Activated CD4-positive, alpha-beta T cell treated with anti-CD3 and anti-CD28 coated beads for 4 hours (primary cell): ENCODE measurements around the gene TMEM135.

Experiments used
- DNase-seq, 2 donors: peaks; one replicate each; pipeline ENCODE4 v3.0.0-alpha.2; 2020

TMEM135 gene

GRCh38 chr11:87201376-87201775 is 163.6 kb downstream of the TMEM135 start:
- DNase-seq = no peak

GRCh38 chr11:87203907-87204602 is 166.3 kb downstream of the TMEM135 start:
- no peak for DNase-seq

GRCh38 chr11:87212891-87213290 is 175.2 kb downstream of the TMEM135 start:
- no peak for DNase-seq

- no peak for DNase-seq
Observed at GRCh38 chr11:87213444-87213843, 175.7 kb downstream of the TMEM135 start.

DNA sequence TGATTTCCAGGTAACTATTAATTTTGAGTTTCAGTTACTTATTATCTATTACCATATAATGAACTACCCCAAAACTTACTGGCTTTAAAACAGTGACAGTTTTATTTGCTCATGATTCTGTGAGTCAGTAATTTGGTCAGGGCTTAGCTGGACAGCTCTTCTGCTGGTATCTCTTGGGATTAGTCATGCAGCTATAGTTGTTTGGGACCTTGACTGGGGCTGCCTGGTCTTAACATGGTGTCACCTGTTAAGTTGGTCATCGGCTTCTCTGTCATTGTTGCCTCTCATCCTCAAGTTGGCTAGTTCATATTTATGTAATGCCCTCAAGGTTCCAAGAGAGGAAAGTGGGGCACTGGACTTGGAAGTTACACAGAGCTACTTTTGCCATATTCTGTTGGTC is 177.5 kb downstream of the TMEM135 start:
- DNase-seq = no peak

- DNase-seq = no peak
Observed at GRCh38 chr11:87219266-87219665, 181.5 kb downstream of the TMEM135 start.

- no peak for DNase-seq
Observed at GRCh38 chr11:87223816-87224215, 186.1 kb downstream of the TMEM135 start.

DNA sequence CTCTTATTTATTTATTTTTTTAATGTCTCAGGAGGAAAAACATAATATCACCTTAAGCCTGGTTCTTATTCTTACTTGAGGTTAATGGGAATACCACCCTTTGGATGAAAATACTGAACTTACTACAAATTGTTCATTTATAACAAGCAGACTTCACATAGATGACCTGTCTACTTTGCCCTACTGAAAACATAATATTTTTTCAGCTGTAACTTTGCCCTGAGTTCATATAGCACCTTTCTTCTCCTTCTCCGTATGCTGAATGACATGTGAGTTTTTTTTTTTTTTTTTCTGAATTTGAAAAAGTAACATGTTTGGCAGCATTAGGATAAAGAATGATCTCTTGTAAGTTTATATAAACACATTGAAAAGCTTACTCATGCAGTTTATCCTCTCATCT is 186.8 kb downstream of the TMEM135 start:
- DNase-seq = no peak

DNA sequence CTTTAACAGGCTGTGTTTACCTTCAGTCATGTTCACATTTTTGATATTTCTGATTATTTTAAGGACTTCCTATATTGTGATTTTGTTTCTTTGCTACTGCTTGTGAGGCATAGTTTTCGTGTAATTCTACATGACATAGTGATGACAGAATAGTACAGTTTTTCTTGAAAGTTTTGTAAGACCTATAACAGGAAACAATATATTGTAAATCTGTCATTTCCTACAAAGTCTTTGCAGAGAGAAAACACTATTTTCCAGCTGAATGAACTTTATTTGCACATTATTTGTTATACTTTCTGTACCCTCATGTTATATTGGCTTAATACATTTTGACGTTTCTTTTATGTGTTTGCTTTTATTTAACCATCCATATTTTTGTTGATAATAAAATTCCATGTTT is 191.1 kb downstream of the TMEM135 start:
- DNase-seq = no peak

DNA sequence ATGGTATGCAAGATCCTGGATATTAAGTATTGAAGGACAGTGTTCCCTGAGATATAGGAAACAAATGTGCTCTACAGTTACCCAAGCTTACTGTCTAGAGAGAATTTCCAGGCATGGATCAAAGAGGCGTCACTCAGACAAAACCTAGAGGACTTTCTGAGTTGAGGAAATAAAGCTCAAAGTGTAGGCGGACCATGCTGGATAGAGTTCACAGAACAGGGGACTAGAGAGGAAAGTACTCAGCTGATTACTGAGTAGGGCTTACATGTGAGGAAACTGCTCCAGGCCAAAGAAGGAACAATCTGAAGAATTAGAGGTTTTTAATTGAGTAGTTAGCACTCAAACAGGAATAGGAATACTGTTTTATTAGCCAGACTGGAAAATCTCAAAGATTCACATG is 193.3 kb downstream of the TMEM135 start:
- DNase-seq = no peak

GRCh38 chr11:87232320-87232719 is 194.6 kb downstream of the TMEM135 start:
- no peak for DNase-seq

- DNase-seq = no peak
Observed at GRCh38 chr11:87235366-87235765, 197.6 kb downstream of the TMEM135 start.

DNA sequence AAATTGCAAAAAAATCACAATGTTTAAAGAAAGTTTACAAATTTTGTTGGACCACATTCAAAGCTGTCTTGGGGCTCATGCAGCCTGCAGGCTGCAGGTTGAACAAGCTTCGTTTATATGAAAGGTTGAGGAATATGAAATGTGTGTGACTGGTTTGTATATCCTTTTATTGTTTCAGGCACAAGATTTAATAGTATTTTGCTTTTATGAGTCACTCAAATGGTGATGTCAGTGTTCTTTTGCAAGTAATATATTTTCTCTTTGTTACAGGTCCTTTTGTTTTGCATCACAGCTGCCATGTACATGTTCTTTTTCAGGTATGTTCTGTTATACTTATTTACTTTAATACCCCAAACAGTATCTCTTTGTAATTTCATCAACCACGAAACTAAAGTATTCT is 198.6 kb downstream of the TMEM135 start:
- DNase-seq = no peak

DNA sequence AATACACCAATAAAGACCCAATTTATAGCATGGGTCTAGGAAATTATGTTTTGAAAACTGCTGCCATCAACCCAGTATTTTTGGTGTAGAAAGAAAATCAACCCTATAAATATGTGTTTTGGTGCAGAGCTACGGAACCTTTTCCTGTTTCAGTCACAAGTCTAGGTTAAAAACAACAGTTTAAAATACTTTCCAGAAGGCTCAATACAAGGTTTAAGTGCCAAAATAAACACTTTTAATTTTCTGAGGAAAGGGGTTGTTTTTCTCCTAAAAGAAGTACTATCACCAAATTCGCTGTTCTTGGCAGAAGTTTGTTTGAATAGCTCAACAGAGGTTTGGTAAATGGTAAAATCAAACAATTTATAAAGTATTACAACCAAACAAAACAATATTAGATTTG is 201.3 kb downstream of the TMEM135 start:
- no peak for DNase-seq

- DNase-seq = no peak
Observed at GRCh38 chr11:87239531-87239930, 201.8 kb downstream of the TMEM135 start.

- DNase-seq = no peak
Observed at GRCh38 chr11:87251560-87251959, 213.8 kb downstream of the TMEM135 start.

DNA sequence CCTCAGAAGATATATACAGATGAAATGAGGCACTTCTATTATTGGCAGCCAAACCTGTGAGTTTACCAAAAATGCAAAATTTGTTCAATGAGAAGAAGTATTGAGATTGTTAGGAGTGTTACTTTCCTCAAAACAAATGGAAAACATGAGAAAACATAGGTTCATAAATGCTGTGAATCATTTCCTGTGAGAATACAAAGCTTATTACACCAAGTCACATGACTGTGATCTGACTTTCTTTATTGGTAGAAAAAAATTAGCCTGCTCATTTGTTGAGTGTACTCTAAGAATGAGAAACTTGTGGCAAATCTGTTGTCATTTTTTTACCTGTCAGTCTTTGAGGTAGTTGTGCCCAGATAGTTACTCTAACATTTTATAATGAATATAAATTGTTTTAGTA is 215.1 kb downstream of the TMEM135 start:
- DNase-seq = no peak

DNA sequence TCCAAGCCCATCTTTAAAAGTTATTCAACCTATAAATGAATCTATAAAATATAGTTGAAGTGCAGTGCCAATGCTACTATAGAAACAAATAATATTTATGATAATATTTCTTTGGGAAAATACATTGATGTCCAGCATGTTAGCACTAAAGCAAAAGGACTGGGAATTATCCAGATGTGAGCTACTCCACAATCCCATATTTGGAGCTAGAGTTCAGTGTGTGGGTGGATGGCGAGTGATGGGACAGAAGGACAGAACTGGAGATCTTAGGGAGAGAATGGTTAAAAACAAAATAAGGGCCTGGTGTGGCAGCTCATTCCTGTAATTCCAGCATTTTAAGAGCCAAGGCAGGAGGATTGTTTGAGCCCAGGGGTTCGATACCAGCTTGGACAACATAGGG is 216.8 kb downstream of the TMEM135 start:
- DNase-seq = no peak

DNA sequence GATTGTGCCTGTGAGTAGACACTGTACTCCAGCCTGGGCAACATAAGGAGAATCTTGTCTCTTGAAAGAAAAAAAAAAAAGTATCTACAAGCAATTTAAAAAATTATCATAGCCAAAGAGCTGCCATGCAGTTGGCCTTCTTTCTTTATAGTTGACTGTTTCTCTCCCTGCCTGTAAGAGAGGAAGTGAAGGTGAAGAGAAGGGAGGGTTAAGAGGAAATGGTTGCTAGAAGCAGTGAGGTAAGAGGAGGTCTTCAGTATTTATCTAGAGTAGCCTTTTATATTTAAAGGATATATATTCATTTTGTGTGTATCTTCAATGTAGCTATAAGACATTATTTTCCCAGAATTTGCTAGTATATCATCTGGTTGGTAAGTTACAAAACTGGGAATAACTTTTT is 217.9 kb downstream of the TMEM135 start:
- DNase-seq = no peak

DNA sequence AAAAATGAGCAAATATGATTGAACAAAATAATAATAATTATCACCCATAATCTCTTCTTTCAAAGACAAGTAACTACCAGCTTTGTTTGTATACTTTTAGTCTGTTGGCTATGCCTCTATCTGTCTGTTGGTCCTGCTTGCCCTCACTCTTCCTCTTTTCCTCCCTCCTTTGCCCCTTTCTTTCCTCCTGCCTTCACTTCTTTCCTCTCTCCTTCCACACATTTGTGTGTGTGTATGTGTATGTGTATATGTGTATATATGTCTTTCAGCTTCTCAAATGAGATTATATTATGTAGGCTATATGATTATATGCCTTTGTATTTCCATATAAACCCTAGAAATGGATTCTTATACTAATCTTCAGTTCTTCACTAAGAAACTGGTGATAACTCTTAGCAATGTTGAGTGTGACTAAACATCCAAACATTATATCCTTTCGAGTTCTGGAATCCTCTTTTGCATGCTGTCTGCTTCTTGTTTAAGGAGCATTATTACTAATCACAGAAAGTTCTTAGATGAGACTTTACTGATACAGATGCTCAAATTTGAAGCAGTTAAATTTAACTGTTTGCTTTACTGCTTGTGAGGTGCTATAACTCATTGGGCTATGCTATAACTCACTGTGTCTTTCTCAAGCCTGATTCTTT is 219.1 kb downstream of the TMEM135 start:
- DNase-seq = no peak

DNA sequence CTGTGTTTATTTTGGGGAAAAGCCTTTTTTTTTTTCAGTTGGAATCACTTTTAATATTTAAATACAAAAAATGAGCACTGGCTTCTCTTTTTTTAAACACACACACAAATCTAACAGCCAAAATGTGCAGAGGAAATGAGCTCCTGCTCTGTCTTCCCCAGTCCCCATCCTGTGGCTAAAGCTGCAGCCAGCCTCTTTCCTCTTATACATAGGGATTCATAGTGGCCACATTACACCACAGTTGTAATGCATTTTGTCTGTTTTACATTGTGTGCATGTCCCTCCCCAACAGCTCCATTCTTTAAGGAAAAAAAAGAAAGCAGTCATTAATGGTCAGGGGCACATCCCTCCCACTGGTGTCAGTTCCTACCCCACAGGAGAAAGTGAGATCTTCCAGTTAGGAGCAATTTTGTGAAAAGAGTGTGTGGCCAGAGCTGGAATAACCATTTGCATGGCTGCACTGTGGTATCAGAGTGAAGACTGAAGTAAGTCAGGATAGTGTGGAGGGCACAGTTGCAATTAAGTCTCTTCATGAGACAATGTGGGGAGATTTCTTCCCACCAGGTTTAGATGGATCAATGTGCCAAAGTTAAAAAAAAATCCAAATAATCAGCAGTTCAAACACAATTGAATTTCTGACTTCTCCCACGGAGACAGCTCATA is 220.6 kb downstream of the TMEM135 start:
- no peak for DNase-seq

DNA sequence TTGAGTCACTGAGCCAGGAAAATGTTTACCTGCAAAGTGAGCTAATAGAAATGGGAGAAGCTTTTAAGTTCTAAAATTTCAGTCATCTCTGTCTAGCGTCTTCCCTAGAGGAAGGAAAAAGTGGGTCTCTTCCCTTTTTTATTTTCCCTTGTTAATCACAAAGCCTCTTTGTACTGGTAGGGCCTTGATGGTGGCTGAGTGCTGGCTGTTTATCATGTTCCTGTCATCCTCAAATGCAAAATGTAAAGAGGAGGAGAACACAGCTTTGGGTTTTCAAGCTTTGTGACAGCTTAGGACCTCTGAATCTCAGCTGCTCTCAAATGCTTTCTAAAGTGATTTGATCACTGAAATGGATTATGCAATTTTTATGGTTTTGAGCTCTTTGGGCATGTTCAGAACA is 222.0 kb downstream of the TMEM135 start:
- no peak for DNase-seq

DNA sequence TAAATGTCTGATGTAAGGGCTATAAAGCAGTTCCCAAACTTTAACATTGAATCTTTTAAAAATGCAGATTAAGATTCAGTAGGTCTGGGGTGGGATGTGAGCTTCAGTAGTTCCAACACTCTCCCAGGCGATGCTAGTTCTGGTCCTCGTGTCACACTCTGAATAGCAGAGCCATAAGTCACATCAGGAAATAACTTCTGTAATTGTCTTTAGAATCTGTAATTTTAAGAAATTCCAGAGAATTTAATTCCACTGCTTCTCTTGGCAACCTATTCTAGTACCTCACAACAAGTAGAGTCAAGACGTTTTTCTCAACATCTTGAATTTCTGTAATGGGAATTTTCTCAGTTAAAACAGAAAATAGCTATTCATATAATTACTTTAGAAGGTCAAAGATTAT is 223.1 kb downstream of the TMEM135 start:
- no peak for DNase-seq

DNA sequence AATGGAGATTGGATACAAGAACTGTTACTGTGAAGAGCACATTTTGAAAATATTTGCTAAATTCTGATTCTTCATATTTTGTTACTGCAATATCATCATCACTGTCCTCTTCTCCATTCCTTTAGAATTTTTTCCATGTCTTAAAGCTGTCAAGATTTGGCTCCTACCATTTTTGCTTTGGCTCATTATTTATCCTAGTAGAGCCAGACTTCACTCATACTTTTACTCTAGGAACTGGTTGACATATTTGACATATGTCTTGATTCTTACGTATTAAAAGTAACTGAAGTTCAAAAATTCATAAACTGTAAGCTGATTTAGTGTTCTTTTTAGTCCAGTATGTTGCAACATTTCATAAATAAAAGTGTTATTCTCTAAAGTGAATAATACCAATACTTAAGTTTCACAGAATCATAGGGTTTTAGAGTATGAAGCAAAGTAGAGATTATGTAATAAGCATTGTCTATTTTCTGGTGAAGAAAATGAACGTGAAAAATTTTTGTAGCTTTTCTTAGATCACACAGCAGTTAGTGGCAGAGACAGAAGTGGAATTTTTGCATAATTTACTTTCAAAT is 225.6 kb downstream of the TMEM135 start:
- DNase-seq = no peak
